Activated CD8-positive, alpha-beta memory T cell treated with anti-CD3 and anti-CD28 coated beads, Interleukin-2, amount 50 U/mL, for 48 hours (primary cell): ENCODE data around the gene SYNGR4.

ENCODE experiments used
- DNase-seq: peaks from one replicate; pipeline ENCODE4 v3.0.0-alpha.2; 2020

The SYNGR4 gene

DNA sequence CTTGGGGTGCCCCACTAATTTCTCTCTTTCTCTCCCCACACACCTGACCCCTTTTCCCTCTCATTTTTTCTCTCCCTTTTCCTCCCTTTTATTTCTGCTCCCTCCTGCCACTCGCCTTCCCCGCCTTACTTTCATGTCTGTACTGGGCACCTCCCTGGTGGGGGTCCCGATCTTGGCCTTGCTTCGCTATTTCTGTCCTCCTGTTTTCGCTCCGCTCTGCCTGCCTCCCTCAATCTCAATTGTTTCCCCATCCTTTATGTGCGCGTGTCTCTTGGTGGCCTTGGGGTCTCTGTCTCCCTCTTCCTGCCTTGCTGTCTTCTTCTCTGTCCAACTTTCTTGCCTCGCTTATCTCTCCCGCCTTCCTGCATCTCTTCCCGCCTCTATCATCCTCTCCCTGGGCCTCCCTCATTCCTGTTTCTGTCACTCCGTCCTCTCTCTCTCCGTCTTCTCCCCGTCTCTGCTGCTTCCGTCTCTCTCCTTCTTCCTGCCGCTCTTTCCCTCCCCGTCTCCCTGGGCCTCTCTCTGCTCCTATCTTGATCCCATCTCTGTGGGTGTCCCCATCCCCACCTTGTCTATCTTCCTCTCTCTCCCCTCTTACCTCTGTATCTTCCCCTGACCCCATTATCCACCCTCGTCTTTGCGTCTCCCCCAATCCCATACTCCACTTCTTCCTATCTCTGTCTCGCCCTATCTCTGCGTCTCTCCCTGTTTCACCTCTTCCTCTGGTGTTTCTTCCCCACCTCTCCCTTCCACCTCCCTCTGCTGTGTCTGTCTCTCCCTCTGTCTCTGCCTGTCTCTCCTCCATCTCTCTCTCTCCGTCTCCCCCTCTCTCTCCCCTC, 33.3 kb downstream of the SYNGR4 start:
- DNase-seq = no peak

- DNase-seq = no peak
Measured at GRCh38 chr19:48398102-48398374, 33.9 kb downstream of the SYNGR4 start.

GRCh38 chr19:48398375-48399235, 34.4 kb downstream of the SYNGR4 start:
- DNase-seq = peak; percentile 95

GRCh38 chr19:48400018-48400742, 36.0 kb downstream of the SYNGR4 start:
- DNase-seq = no peak

DNA sequence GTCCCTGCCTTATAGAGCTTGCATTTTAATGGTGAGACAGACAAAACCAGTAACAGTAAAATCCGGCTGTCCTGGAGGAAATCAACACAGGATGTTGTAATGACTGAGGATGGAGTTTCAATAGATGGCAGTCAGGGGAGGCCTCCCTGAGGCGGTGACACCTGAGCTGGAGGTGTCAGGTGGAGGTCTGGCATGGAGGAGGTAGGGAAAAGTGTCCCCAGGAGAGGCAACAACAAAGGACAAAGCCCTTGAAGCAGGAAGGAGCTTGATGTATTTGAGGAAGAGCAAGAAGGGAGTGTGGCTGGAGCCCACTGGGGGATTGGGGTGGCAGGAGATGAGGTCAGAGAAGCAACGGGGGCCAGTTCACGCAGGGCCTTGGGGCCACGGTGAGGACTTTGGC, 37.1 kb downstream of the SYNGR4 start:
- no peak for DNase-seq

DNA sequence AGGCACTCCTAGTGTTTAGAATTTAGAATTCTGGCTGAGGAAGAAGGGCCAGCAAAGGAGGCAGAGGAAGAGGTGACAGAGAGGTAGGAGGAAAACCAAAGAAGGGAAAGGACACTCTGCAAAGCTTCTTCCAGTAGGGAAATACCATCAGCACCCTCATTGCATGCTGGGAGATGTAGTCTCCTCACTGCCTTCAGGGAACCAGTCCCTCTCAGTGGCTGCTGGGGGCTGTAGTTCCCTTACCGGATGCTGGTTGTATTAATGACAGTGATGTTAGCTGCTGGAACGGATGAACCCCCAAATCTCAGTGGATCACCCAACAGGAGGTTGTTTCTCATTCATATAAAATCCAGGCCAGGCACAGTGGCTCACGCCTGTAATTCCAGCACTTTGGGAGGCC, 39.4 kb downstream of the SYNGR4 start:
- no peak for DNase-seq

DNA sequence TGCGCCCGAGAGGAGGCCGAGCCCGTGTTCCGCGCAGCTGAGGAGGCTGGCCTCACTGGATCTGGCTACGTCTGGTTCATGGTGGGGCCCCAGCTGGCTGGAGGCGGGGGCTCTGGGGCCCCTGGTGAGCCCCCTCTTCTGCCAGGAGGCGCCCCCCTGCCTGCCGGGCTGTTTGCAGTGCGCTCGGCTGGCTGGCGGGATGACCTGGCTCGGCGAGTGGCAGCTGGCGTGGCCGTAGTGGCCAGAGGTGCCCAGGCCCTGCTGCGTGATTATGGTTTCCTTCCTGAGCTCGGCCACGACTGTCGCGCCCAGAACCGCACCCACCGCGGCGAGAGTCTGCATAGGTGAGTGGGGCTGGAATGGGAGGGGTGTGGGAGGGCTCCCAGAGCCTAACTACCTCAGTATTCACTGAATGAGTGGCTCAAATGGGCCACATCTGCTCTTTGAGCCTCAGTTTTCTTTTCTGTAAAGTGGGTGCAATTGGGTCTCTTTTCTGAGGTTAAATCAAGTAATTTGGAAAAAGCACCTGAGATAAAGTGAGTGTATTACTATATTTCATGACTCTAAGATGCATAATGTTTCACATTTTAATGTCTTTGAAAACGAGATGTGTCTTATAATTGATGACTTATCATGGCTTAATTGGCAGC, 41.0 kb downstream of the SYNGR4 start:
- no peak for DNase-seq

- no peak for DNase-seq
Measured at GRCh38 chr19:48405850-48406249, 41.7 kb downstream of the SYNGR4 start.

DNA sequence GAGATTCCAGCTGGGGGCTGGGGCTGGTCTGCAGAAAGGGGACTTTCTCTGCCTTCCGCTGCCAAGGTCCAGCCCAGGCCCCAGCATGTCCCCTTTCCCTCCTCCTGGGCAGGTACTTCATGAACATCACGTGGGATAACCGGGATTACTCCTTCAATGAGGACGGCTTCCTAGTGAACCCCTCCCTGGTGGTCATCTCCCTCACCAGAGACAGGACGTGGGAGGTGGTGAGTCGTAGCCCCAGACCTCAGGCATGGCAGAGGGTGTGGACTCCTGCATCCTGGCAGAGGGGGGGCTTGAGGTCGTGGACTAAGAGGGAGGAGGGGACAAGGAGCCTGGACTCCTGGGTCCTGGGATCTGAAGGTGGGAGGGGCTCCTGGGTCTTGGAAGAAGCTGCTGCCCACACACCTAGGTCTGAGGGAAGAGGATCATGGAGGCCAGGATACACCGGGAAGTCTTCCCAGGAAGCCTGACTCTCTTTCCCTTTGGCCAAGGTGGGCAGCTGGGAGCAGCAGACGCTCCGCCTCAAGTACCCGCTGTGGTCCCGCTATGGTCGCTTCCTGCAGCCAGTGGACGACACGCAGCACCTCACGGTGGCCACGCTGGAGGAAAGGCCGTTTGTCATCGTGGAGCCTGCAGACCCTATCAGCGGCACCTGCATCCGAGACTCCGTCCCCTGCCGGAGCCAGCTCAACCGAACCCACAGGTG, 49.9 kb downstream of the SYNGR4 start:
- no peak for DNase-seq

GRCh38 chr19:48415395-48415794, 51.2 kb downstream of the SYNGR4 start:
- peak; percentile 86 for DNase-seq

GRCh38 chr19:48415806-48416221, 51.6 kb downstream of the SYNGR4 start:
- no peak for DNase-seq

DNA sequence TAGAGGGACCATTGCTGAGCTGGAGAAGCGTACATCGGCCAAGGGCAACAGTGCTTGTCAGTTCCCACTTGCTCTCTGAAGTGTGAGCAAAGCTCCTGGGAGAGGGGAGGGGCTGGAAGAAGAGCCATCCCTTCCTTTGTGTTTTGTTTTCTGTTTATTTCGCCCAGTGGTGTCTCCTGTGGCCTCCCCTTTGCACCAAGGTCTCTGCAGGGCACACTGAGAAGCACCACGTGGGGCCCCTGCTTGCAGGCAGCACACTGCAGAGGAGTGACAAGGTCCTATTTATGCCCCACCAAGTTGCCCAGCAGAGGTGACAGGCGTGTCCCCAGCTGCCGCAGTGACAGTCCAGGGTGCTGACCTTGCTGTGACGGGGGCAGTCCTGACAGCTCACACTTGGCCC, 53.3 kb downstream of the SYNGR4 start:
- no peak for DNase-seq

DNA sequence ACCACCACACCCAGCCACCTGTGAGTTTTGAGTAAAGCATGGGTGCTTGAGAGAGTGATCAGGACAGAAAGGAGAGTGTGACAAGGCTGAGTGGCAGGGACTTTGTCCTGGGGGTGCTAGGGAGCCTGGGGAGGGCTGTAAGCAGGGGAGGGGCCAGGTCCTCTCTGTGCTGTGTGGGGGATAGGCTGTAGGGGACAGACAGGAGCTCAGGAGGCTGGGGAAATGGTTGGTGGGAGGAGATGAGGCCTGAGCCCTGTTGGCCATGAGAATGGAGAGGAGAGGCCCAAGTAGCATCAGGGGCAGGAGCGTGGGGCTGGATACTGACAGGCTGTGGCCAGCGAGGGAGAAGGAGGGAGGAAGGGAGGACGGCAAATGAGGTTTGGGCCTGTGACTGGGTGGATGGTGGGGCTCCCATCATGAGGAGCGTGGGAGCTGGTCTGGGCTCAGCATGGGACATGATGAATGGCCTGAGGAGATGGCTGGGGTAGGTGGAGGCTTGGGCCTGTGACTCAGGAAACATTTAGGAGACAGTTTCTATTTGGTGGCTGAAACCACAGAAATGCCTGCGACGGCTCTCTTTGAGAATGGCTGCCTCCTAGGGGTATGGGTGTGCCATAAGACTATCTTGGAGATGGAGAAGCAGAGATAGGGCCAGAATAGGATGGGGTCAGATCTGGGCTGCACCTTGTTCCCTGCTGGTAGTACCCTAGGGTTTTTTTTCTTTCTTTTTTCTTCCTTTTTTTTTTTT, 54.3 kb downstream of the SYNGR4 start:
- DNase-seq = peak; percentile 59

DNA sequence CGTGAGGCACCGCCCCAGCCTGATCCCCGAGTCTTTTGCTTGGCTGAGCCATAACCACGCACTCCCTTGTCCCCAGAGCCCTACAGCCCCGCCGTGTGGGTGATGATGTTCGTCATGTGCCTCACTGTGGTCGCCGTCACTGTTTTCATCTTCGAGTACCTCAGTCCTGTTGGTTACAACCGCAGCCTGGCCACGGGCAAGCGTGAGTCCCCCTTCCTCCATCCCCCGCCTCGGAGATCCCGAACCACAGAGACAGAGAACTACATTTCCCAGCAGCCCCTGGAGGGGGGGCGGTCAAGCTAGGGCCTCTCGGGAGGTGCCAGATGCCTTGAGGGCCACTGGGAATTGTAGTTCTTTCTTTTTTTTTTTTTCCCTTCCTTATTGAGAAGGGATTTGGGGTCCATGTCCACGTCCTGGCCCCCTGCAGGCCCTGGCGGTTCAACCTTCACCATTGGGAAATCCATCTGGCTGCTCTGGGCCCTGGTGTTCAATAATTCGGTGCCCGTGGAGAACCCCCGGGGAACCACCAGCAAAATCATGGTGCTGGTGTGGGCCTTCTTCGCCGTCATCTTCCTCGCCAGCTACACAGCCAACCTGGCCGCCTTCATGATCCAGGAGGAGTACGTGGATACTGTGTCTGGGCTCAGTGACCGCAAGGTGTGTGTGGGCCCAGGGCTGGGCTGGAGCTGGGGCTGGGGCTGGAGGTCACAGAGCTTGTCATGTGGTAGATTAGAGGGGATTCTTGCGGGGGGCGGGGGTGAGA, 55.2 kb downstream of the SYNGR4 start:
- peak; percentile 89 for DNase-seq

DNA sequence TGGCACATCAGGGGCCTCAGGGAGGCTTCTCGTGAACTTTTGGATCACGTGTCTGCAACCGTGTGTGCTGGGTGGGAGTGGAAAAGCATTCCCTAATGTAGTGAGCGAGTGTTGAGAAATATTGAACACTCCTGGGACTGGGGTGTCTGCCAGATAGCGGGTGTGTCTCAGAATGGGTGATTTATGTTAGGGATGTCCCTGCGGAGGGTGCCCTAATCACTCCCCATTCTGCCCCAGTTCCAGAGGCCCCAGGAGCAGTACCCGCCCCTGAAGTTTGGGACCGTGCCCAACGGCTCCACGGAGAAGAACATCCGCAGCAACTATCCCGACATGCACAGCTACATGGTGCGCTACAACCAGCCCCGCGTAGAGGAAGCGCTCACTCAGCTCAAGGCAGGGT, 57.4 kb downstream of the SYNGR4 start:
- no peak for DNase-seq

DNA sequence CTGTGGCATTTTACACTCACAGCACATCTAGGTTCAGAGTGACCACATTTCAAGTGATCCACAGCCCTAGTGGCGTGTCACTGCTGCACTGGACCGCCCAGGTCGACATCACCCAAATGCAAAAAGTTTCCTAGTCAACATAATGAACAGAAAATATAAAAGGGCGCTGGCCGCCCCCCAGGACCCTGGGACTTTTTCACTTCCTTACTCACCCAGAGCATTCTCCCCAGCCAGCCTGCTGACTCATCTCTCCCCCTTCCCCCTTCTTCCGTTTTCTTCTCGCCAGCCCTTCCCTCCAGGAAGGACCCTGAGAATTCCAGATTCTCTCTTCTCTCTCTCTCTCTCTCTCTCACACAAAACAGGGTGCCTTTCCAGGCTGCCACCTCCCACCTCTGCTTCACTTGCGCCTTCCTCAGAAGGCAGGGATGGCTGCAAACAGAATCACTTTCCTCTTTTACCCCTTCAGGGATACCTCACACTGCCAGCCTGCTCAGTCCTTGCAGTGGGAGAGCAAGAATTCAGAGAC, 60.6 kb downstream of the SYNGR4 start:
- no peak for DNase-seq
